GM12878 (cell line): ENCODE measurements around the gene DPAGT1. TPM values are rescaled to one million over a fixed set of nuclear protein-coding genes. Genes with fewer than 3 reads are reported as not detected.

ENCODE experiments used
- ATAC-seq: fragments of 200-7000 bp; cut with Tn5 transposase; 3 replicates; pipeline ENCODE4 v1.9.1; 2020; ENCODE audit warnings: mild to moderate bottlenecking, moderate library complexity
- BruUV-seq: library from RNA; stranded (reverse); fragments of 400-500 nt; replicated peaks from 2 replicates; lab custom pipeline; 2021; lab: Mats Ljungman, UMichigan
- CTCF ChIA-PET: fragments of 300-600 bp; sonication (Branson Sonifier 250); formaldehyde crosslinking; extraction: SDS; loops from one replicate; lab custom pipeline; 2021; ENCODE audit warnings: inconsistent platforms; lab: Yijun Ruan, JAX
- POLR2A ChIA-PET: fragments of 350-600 bp; formaldehyde crosslinking; extraction: SDS; loops from one replicate; lab custom pipeline; 2021; ENCODE audit warnings: inconsistent platforms; lab: Charles Lee
- RAD21 ChIA-PET: fragments of 300-600 bp; sonication (Branson Sonifier 250); formaldehyde crosslinking; loops from one replicate; lab custom pipeline; 2023; ENCODE audit warnings: antibody characterized with exemption; ENCODE audit not compliant: unreplicated experiment; lab: Charles Lee
- SMC1A ChIA-PET: fragments of 300-600 bp; sonication (Branson Sonifier 250); formaldehyde crosslinking; loops from one replicate; lab custom pipeline; 2023; ENCODE audit not compliant: unreplicated experiment, uncharacterized antibody; lab: Charles Lee
- DNase-seq: peaks from one replicate; pipeline ENCODE4 v3.0.0-alpha.2; 2011; ENCODE audit warnings: low read depth, low spot score
- FAIRE-seq: peaks from 3 replicates; lab custom pipeline; 2011; peaks lifted over from hg19 to GRCh38; lab: Jason Lieb, UNC
- H2AFZ ChIP-seq: 2 replicates; pipeline ENCODE4 v1.6.0; 2011; ENCODE audit warnings: low read depth, low read length, control low read depth; ENCODE audit not compliant: control insufficient read depth
- H3K27ac ChIP-seq: 2 replicates; pipeline ENCODE4 v1.5.1; 2011; ENCODE audit warnings: control low read depth; ENCODE audit not compliant: control insufficient read depth, insufficient read depth
- H3K27me3 ChIP-seq, 2 experiments: replicated peaks in 1 of 2; 2 replicates each; pipeline versions ENCODE4 v1.6.0 to v1.6.1; 2011; ENCODE audit warnings: low read length in 1 of 2; ENCODE audit not compliant: control insufficient read depth in 2 of 2, insufficient read depth in 2 of 2
- H3K36me3 ChIP-seq, 2 experiments: 2 replicates each; pipeline ENCODE4 v1.5.1; 2011; ENCODE audit warnings: low read length in 1 of 2; ENCODE audit not compliant: control insufficient read depth in 2 of 2, insufficient read depth in 2 of 2
- H3K4me1 ChIP-seq: 2 replicates; pipeline ENCODE4 v1.6.1; 2011; ENCODE audit warnings: mild to moderate bottlenecking, low read length, moderate library complexity, mixed read lengths; ENCODE audit not compliant: control insufficient read depth, insufficient read depth
- H3K4me2 ChIP-seq: 2 replicates; pipeline ENCODE4 v1.6.0; 2011; ENCODE audit warnings: control low read depth; ENCODE audit not compliant: control insufficient read depth, insufficient read depth
- H3K4me3 ChIP-seq: fragments of 200-600 bp; sonication (generic); 2 replicates; pipeline ENCODE4 v1.5.1; 2016
- H3K79me2 ChIP-seq: 2 replicates; pipeline ENCODE4 v1.6.0; 2011; ENCODE audit warnings: low read length; ENCODE audit not compliant: control insufficient read depth, insufficient read depth
- H3K9ac ChIP-seq: 2 replicates; pipeline ENCODE4 v1.8.0; 2011; ENCODE audit warnings: low read length, control low read depth, mixed read lengths; ENCODE audit not compliant: control insufficient read depth, insufficient read depth
- H3K9me3 ChIP-seq: replicated peaks from 3 replicates; pipeline ENCODE4 v1.5.1; 2011; ENCODE audit warnings: mild to moderate bottlenecking, low read length; ENCODE audit not compliant: control insufficient read depth, insufficient read depth
- H4K20me1 ChIP-seq: 2 replicates; pipeline ENCODE4 v1.6.0; 2011; ENCODE audit not compliant: control insufficient read depth, insufficient read depth
- BCLAF1 ChIP-seq: fragments of 450-650 bp; IDR thresholded peaks from 2 replicates; pipeline ENCODE4 v1.6.1; 2017; ENCODE audit warnings: antibody characterized with exemption, mild to moderate bottlenecking, moderate library complexity
- CREM ChIP-seq: IDR thresholded peaks from 2 replicates; pipeline ENCODE4 v1.6.1; 2014; ENCODE audit warnings: antibody characterized with exemption, low read depth
- FOS ChIP-seq: IDR thresholded peaks from 3 replicates; pipeline ENCODE4 v1.6.1; 2011; ENCODE audit warnings: borderline replicate concordance; ENCODE audit not compliant: insufficient read length; ENCODE audit errors: extremely low read depth
- HSF1 ChIP-seq: fragments of 150-350 bp; IDR thresholded peaks from 2 replicates; pipeline ENCODE4 v1.6.1; 2014; ENCODE audit warnings: mild to moderate bottlenecking, low read depth, low read length
- KLF5 ChIP-seq: fragments of 450-650 bp; IDR thresholded peaks from 2 replicates; pipeline ENCODE4 v1.6.1; 2014; ENCODE audit warnings: mild to moderate bottlenecking; ENCODE audit not compliant: partially characterized antibody
- MEF2B ChIP-seq: fragments of 450-650 bp; IDR thresholded peaks from 2 replicates; pipeline ENCODE4 v1.6.1; 2018; ENCODE audit warnings: mild to moderate bottlenecking, moderate library complexity; ENCODE audit not compliant: partially characterized antibody, poor library complexity, severe bottlenecking
- WGBS: methylation state at CpG from one replicate; pipeline ENCODE4 v1.1.6; 2016; ENCODE audit warnings: low lambda C conversion rate; ENCODE audit not compliant: insufficient replicate concordance, insufficient coverage; ENCODE audit errors: missing lambda C conversion rate; 5-methylcytosine and 5-hydroxymethylcytosine counted together
- in situ Hi-C: fragments of 300-500 bp; cut with MboI; formaldehyde crosslinking; loops from 9 replicates; pipeline ENCODE4 v1.14.3; 2018; ENCODE audit warnings: mixed read lengths
- intact Hi-C: fragments of 100-400 bp; cut with micrococcal nuclease; formaldehyde crosslinking; loops from one replicate; pipeline ENCODE4 v1.14.2; 2022; ENCODE audit not compliant: unreplicated experiment
- polyA plus RNA-seq, 11 experiments: library from polyadenylated mRNA; depleted of rRNA in 4 of 11; unstranded in 6 of 11; stranded (reverse) in 5 of 11; fragments of >200 nt; fragmentation: Nextera tagmentation in 4 of 11; fragmentation: Illumina TruSeq in 1 of 11; extraction: Ambion mirVana in 4 of 11; extraction: Trizol in 1 of 11; gene quantifications; 1 replicate in 1 of 11; 2 replicates in 10 of 11; pipeline versions ENCODE4 v1.2.1 to v1.2.3, GENCODE V29; 2011 to 2016; ENCODE audit warnings: inconsistent platforms in 2 of 11, missing spikeins in 2 of 11, low read depth in 1 of 11
- total RNA-seq, 4 experiments: library from RNA; depleted of rRNA in 3 of 4; stranded (reverse); fragments of >200 nt in 3 of 4; fragmentation: Illumina TruSeq in 1 of 4; extraction: Trizol in 1 of 4; gene quantifications; 2 replicates each; pipeline versions ENCODE4 v1.2.1 to v1.2.3, GENCODE V29; 2013 to 2021

DPAGT1 gene
- total and polyA plus RNA-seq, 10 of the 15 experiments (the other 5 are each of a cell fraction or from before 2014, with no cell fraction given): 20.5 to 95.6 (median 54.3) TPM

- RAD21 ChIA-PET: interaction anchor here (0.7 kb wide), 1 partner anchor 1558 kb away, joined by 3 read pairs; no protein-coding TSS in a partner anchor
- POLR2A ChIA-PET: no interaction called here
- SMC1A ChIA-PET: interaction anchor here (1.8 kb wide), 1 partner anchor 17 kb away, joined by 5 read pairs; no protein-coding TSS in a partner anchor
- DNase-seq (no peak), ATAC-seq (no peak), FAIRE-seq (no peak)
- Histone ChIP-seq H3K9ac (no peak overlapping the region), H3K4me1 (0 out of 2 replicates have a peak, but pooled peaks cover 6% of the 10 kb centered on the region), H2AFZ (no peak overlapping the region), H3K4me2 (no peak overlapping the region), H3K9me3 (no peaks in the 10 kb centered on the region), H3K27ac (no peak overlapping the region), H3K79me2 (peaks cover 17% of the 10 kb centered on the region), H4K20me1 (no peaks in the 10 kb centered on the region), H3K4me3 (no peak overlapping the region), H3K27me3 (no peaks in the 10 kb centered on the region), H3K36me3 (peaks cover 0 to 16% of the 10 kb centered on the region in 2 experiments)
- 97% methylated on average over 5 of the region's 5 CpGs for WGBS
- CTCF ChIA-PET: interaction anchor here (0.5 to 1.2 kb wide), 7 partner anchors 8 to 175 kb away, joined by 3 to 4 read pairs (median 3); no protein-coding TSS in a partner anchor
- in situ Hi-C loops (no loop called here), intact Hi-C loops (no loop called here)
- TF ChIP-seq MEF2B: no peak
- TF ChIP-seq HSF1: no peak
- no peak for TF ChIP-seq CREM
- no peak for TF ChIP-seq FOS
- TF ChIP-seq BCLAF1: no peak
- TF ChIP-seq KLF5: no peak
- BruUV-seq: no TSS peak
Observed at GRCh38 chr11:119126675-119127268, 25.1 kb upstream of the DPAGT1 start.
